Coronary artery (tissue), 2 donors: ENCODE results near the gene PHYHIPL.

ENCODE experiments used
- DNase-seq: peaks from one replicate; pipeline ENCODE4 v3.0.0-alpha.2; 2017; ENCODE audit warnings: low spot score
- H3K27ac ChIP-seq, 2 donors: fragments of 200-600 bp; sonication (generic); one replicate each; pipeline ENCODE4 v1.5.1; 2016 to 2019
- H3K4me3 ChIP-seq: fragments of 200-600 bp; sonication (generic); 2 replicates; pipeline ENCODE4 v1.5.1; 2016; ENCODE audit warnings: mild to moderate bottlenecking, moderate library complexity
- CTCF ChIP-seq: fragments of 200-600 bp; sonication (generic); IDR thresholded peaks from one replicate; pipeline ENCODE4 v1.5.1; 2019; ENCODE audit warnings: antibody characterized with exemption

PHYHIPL gene

GRCh38 chr10:59176241-59177030 is at the start of gene PHYHIPL:
TSS of gene PHYHIPL (plus strand) at chr10:59176643. CDS start at chr10:59176854, 211 bp downstream.
- peak within 1 kb of the TSS; percentile 70 for H3K4me3 ChIP-seq
- H3K27ac ChIP-seq: no peak within 1 kb of the TSS
- no peak for DNase-seq
- TF ChIP-seq CTCF: no peak

GRCh38 chr10:59126991-59127390 is 49.5 kb upstream of the PHYHIPL start:
- H3K4me3 ChIP-seq: no peak overlapping the region
- no peak for TF ChIP-seq CTCF
- no peak overlapping the region for H3K27ac ChIP-seq
- DNase-seq: no peak

- TF ChIP-seq CTCF: no peak
- Histone ChIP-seq H3K27ac (no peak overlapping the region), H3K4me3 (no peak overlapping the region)
- DNase-seq: no peak
Observed at GRCh38 chr10:59127991-59128390, 48.5 kb upstream of the PHYHIPL start.

- Histone ChIP-seq H3K4me3 (no peak overlapping the region), H3K27ac (no peak overlapping the region)
- no peak for DNase-seq
- no peak for TF ChIP-seq CTCF
Observed at GRCh38 chr10:59129867-59130266, 46.6 kb upstream of the PHYHIPL start.

- DNase-seq: no peak
- Histone ChIP-seq H3K27ac (no peak overlapping the region), H3K4me3 (no peak overlapping the region)
- TF ChIP-seq CTCF: no peak
Observed at GRCh38 chr10:59131666-59132065, 44.8 kb upstream of the PHYHIPL start.

- no peak for DNase-seq
- no peak overlapping the region for H3K27ac ChIP-seq
Observed at GRCh38 chr10:59133841-59134593, 42.4 kb upstream of the PHYHIPL start.

More at GRCh38 chr10:59133841-59134593, 42.4 kb upstream of the PHYHIPL start:
- H3K4me3 ChIP-seq: no peak overlapping the region
- no peak for TF ChIP-seq CTCF
